ENCODE data around the gene USP47.
A peak's percentile ranks its signal among the peaks of the same experiment; 100 is the strongest.

Gene USP47

GRCh38 chr11:11915625-11916024 lies 73.9 kb downstream of the USP47 start:
- Mint-ChIP-seq H3K27ac (peak overlapping the region; percentile 1), H3K27me3 (no peaks in the 10 kb centered on the region), H3K9me3 (ENCODE audit: low read depth) (no peaks in the 10 kb centered on the region), H3K4me1 (ENCODE audit: low read depth) (peaks cover 2% of the 10 kb centered on the region), H3K4me3 (no peak overlapping the region), H3K36me3 (peaks cover 32% of the 10 kb centered on the region)

DNA sequence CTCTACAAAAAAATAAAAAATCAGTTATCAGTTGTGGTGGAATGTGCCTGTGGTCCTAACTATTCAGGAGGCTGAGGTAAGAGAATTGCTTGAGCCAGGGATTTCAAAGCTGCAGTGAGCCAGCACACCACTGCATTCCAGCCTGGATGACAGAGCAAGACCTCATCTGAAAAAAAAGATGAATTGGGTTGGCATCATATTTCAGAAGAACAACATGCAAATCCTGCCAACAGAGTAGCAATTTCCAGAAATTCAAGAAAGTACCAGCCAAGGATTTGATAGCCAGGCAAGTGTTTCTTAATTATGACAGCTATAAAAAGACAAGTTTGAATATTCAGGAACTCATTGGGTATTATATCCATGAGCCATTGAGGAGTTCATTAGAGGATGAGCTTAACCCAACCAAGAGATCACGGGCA lies 75.2 kb downstream of the USP47 start:
- no peaks in the 10 kb centered on the region for H3K9me3 Mint-ChIP-seq (ENCODE audit: low read depth)
- H3K4me3 Mint-ChIP-seq = no peak overlapping the region
- peak overlapping the region; percentile 23 for H3K27ac Mint-ChIP-seq
- peaks cover 2% of the 10 kb centered on the region for H3K4me1 Mint-ChIP-seq (ENCODE audit: low read depth)
- no peaks in the 10 kb centered on the region for H3K27me3 Mint-ChIP-seq
- peaks cover 24% of the 10 kb centered on the region for H3K36me3 Mint-ChIP-seq

GRCh38 chr11:11923828-11924227 lies 82.1 kb downstream of the USP47 start:
- Mint-ChIP-seq H3K4me3 (no peak overlapping the region), H3K4me1 (ENCODE audit: low read depth) (peaks cover 19% of the 10 kb centered on the region), H3K9me3 (ENCODE audit: low read depth) (no peaks in the 10 kb centered on the region), H3K36me3 (peaks cover 22% of the 10 kb centered on the region), H3K27me3 (no peaks in the 10 kb centered on the region), H3K27ac (no peak overlapping the region)

- Mint-ChIP-seq H3K4me1 (ENCODE audit: low read depth) (peaks cover 13% of the 10 kb centered on the region), H3K27ac (no peak overlapping the region), H3K27me3 (no peaks in the 10 kb centered on the region), H3K36me3 (peaks cover 15% of the 10 kb centered on the region), H3K9me3 (ENCODE audit: low read depth) (no peaks in the 10 kb centered on the region), H3K4me3 (no peak overlapping the region)
Measured at GRCh38 chr11:11929920-11930319, 88.1 kb downstream of the USP47 start.

DNA sequence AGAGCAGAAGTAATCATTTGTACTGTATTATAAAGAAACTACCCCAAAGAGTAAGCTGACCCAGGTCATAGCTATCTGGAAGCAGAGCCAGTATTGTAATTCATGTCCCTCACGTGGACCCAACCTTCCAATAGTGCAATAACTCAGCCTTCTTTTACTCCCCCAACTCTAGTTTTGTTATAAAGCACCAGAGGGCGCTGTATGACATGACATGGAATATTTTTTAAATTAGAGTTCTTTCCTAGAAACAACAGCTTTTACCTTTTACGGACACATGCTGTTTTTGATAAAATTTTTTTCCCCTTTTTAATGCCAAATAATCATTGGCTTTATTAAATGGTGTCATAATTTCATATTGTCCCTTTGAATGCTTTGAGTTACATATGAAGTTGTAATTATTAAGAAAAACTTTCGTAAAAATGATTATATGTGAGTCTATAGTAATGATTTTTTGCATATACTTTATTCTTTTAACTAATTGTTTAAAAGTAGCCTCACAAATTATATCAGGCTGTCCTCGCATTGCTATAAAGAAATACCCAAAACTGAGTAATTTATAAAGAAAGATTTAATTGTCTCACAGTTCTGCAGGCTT lies 89.8 kb downstream of the USP47 start:
- no peaks in the 10 kb centered on the region for H3K9me3 Mint-ChIP-seq (ENCODE audit: low read depth)
- H3K27ac Mint-ChIP-seq = no peak overlapping the region
- peaks cover 5% of the 10 kb centered on the region for H3K36me3 Mint-ChIP-seq
- H3K27me3 Mint-ChIP-seq = no peaks in the 10 kb centered on the region
- H3K4me3 Mint-ChIP-seq = no peak overlapping the region
- peaks cover 2% of the 10 kb centered on the region for H3K4me1 Mint-ChIP-seq (ENCODE audit: low read depth)

- Mint-ChIP-seq H3K4me1 (ENCODE audit: low read depth) (no peaks in the 10 kb centered on the region), H3K27me3 (no peaks in the 10 kb centered on the region), H3K9me3 (ENCODE audit: low read depth) (no peaks in the 10 kb centered on the region), H3K36me3 (peaks cover 6% of the 10 kb centered on the region), H3K27ac (no peak overlapping the region), H3K4me3 (no peak overlapping the region)
Measured at GRCh38 chr11:11935536-11935935, 93.8 kb downstream of the USP47 start.

DNA sequence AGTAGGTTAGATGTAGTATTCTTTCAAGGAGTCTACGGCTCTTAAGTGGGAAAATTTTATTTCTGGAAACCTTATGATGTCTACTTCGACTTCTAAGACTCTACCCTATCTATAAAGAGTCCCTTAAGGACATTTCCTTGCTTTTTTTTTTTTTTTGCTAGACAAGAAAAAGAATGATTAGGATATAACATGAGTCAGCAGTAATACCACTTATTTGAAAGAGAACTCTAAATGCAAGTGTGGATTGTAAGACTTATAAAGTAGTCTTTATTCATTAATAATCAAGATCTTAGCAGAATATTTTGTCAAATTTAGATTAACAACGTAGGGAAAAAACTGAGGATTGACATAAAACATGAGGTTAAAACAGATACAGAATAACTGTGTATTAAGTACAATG lies 95.7 kb downstream of the USP47 start:
- Mint-ChIP-seq H3K9me3 (ENCODE audit: low read depth) (no peaks in the 10 kb centered on the region), H3K4me3 (no peak overlapping the region), H3K27ac (peak overlapping the region; percentile 16), H3K4me1 (ENCODE audit: low read depth) (no peaks in the 10 kb centered on the region), H3K36me3 (peaks cover 6% of the 10 kb centered on the region), H3K27me3 (no peaks in the 10 kb centered on the region)

- no peaks in the 10 kb centered on the region for H3K4me1 Mint-ChIP-seq (ENCODE audit: low read depth)
- no peak overlapping the region for H3K27ac Mint-ChIP-seq
- peaks cover 6% of the 10 kb centered on the region for H3K36me3 Mint-ChIP-seq
- no peak overlapping the region for H3K4me3 Mint-ChIP-seq
- H3K9me3 Mint-ChIP-seq (ENCODE audit: low read depth) = no peaks in the 10 kb centered on the region
- H3K27me3 Mint-ChIP-seq = no peaks in the 10 kb centered on the region
Measured at GRCh38 chr11:11937957-11938356, 96.2 kb downstream of the USP47 start.

GRCh38 chr11:11940551-11940950 lies 98.8 kb downstream of the USP47 start:
- Mint-ChIP-seq H3K9me3 (ENCODE audit: low read depth) (no peaks in the 10 kb centered on the region), H3K4me3 (no peak overlapping the region), H3K4me1 (ENCODE audit: low read depth) (no peaks in the 10 kb centered on the region), H3K27ac (no peak overlapping the region), H3K36me3 (peaks cover 6% of the 10 kb centered on the region), H3K27me3 (no peaks in the 10 kb centered on the region)

- Mint-ChIP-seq H3K4me1 (ENCODE audit: low read depth) (no peaks in the 10 kb centered on the region), H3K27me3 (no peaks in the 10 kb centered on the region), H3K4me3 (no peak overlapping the region), H3K9me3 (ENCODE audit: low read depth) (no peaks in the 10 kb centered on the region), H3K36me3 (peaks cover 2% of the 10 kb centered on the region), H3K27ac (no peak overlapping the region)
Measured at GRCh38 chr11:11942668-11943067, 100.9 kb downstream of the USP47 start.

DNA sequence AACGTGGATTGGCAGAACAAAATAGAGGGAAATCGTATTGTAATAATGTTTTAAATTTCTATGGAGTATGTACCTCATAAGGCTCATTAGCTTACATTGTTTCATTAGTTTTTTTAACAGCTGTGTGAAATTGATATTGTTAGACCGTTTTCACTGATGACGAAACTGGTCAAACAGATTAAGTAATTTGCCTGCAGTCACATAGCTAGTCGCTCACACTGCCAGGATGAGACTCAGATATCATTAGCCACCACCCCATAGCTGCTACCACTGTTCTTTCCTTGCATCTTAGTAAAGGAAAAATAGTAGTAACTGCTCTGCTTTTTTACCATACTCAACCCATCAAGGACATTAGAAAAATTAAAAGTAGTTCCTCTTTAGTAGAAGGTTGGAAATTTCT lies 102.7 kb downstream of the USP47 start:
- no peaks in the 10 kb centered on the region for H3K27me3 Mint-ChIP-seq
- H3K27ac Mint-ChIP-seq = no peak overlapping the region
- H3K36me3 Mint-ChIP-seq = peaks cover 2% of the 10 kb centered on the region
- H3K4me3 Mint-ChIP-seq = no peak overlapping the region
- H3K4me1 Mint-ChIP-seq (ENCODE audit: low read depth) = no peaks in the 10 kb centered on the region
- H3K9me3 Mint-ChIP-seq (ENCODE audit: low read depth) = no peaks in the 10 kb centered on the region

DNA sequence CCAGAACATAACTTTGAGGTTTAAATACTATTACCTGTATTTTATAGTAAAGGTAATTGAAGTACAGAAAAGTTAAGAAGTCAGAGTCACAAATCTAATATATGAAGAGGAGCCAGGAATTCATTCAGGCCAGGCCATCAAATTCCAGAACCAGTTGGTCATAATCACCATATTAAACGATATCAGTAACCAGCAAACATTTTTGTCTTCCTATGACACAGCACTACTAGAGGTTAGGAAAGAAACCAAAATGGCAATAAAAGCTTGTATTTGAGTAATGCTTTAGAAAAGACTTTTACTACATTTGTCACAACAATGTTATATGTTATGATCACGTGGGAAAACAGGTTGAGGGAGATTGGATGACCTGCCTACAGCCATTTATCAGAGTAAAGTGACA lies 104.4 kb downstream of the USP47 start:
- peaks cover 2% of the 10 kb centered on the region for H3K36me3 Mint-ChIP-seq
- H3K4me1 Mint-ChIP-seq (ENCODE audit: low read depth) = no peaks in the 10 kb centered on the region
- no peaks in the 10 kb centered on the region for H3K9me3 Mint-ChIP-seq (ENCODE audit: low read depth)
- H3K27me3 Mint-ChIP-seq = no peaks in the 10 kb centered on the region
- no peak overlapping the region for H3K4me3 Mint-ChIP-seq
- no peak overlapping the region for H3K27ac Mint-ChIP-seq

GRCh38 chr11:11946878-11947277 lies 105.1 kb downstream of the USP47 start:
- Mint-ChIP-seq H3K27me3 (no peaks in the 10 kb centered on the region), H3K9me3 (ENCODE audit: low read depth) (no peaks in the 10 kb centered on the region), H3K4me3 (no peak overlapping the region), H3K36me3 (peaks cover 2% of the 10 kb centered on the region), H3K4me1 (ENCODE audit: low read depth) (no peaks in the 10 kb centered on the region), H3K27ac (no peak overlapping the region)

DNA sequence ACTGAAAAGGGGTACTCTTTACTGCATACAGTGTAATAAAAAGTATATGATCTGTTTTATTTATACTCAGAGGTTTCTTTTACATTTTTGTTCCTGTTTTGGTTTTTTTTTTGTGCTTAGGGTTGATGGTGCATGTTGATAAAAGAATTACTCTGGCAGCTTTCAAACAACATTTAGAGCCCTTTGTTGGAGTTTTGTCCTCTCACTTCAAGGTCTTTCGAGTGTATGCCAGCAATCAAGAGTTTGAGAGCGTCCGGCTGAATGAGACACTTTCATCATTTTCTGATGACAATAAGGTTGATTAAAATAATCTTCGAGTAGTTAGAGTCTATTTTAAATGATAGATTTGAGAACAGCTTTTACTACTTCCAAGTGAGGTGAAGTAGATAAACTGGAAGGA lies 106.1 kb downstream of the USP47 start:
- Mint-ChIP-seq H3K36me3 (peaks cover 7% of the 10 kb centered on the region), H3K27me3 (no peaks in the 10 kb centered on the region), H3K27ac (no peak overlapping the region), H3K4me3 (no peak overlapping the region), H3K4me1 (ENCODE audit: low read depth) (no peaks in the 10 kb centered on the region), H3K9me3 (ENCODE audit: low read depth) (no peaks in the 10 kb centered on the region)

- no peak overlapping the region for H3K27ac Mint-ChIP-seq
- no peaks in the 10 kb centered on the region for H3K9me3 Mint-ChIP-seq (ENCODE audit: low read depth)
- no peak overlapping the region for H3K4me3 Mint-ChIP-seq
- no peaks in the 10 kb centered on the region for H3K27me3 Mint-ChIP-seq
- H3K4me1 Mint-ChIP-seq (ENCODE audit: low read depth) = no peaks in the 10 kb centered on the region
- H3K36me3 Mint-ChIP-seq = peaks cover 7% of the 10 kb centered on the region
Measured at GRCh38 chr11:11948242-11948947, 106.6 kb downstream of the USP47 start.

DNA sequence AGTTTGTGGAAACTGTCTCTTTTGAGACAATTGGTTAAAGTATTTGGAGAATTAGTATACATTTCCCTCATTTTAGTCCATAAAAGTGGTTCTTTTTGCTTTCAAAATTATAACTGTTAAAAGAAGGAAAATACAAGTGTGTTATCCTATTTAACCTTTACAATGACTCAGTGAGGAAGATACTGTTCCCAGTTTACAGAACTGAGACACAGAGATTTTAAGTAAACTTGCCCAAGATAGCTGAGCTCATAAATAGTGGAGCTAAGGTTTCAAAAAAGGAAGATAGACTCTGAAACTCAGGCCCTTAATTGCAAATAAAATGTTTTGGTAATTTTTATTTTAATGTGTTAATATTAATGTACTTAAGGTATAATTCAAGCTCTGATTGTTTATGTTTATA lies 107.7 kb downstream of the USP47 start:
- H3K4me3 Mint-ChIP-seq = no peak overlapping the region
- no peaks in the 10 kb centered on the region for H3K9me3 Mint-ChIP-seq (ENCODE audit: low read depth)
- no peak overlapping the region for H3K27ac Mint-ChIP-seq
- H3K27me3 Mint-ChIP-seq = no peaks in the 10 kb centered on the region
- peaks cover 7% of the 10 kb centered on the region for H3K36me3 Mint-ChIP-seq
- H3K4me1 Mint-ChIP-seq (ENCODE audit: low read depth) = no peaks in the 10 kb centered on the region

Data from activated naive CD8-positive, alpha-beta T cell (primary cell).